GM12878 (cell line): ENCODE results near the gene TNFRSF8. TPM values are rescaled to one million over a fixed set of nuclear protein-coding genes. Genes with fewer than 3 reads are reported as not detected.
A peak's percentile ranks its signal among the peaks of the same experiment; 100 is the strongest.

ENCODE experiments used
- ATAC-seq: fragments of 200-7000 bp; cut with Tn5 transposase; 3 replicates; pipeline ENCODE4 v1.9.1; 2020; ENCODE audit warnings: mild to moderate bottlenecking, moderate library complexity
- BruUV-seq: library from RNA; stranded (reverse); fragments of 400-500 nt; replicated peaks from 2 replicates; lab custom pipeline; 2021; lab: Mats Ljungman, UMichigan
- CTCF ChIA-PET: fragments of 300-600 bp; sonication (Branson Sonifier 250); formaldehyde crosslinking; extraction: SDS; loops from one replicate; lab custom pipeline; 2021; ENCODE audit warnings: inconsistent platforms; lab: Yijun Ruan, JAX
- POLR2A ChIA-PET: fragments of 350-600 bp; formaldehyde crosslinking; extraction: SDS; loops from one replicate; lab custom pipeline; 2021; ENCODE audit warnings: inconsistent platforms; lab: Charles Lee
- RAD21 ChIA-PET: fragments of 300-600 bp; sonication (Branson Sonifier 250); formaldehyde crosslinking; loops from one replicate; lab custom pipeline; 2023; ENCODE audit warnings: antibody characterized with exemption; ENCODE audit not compliant: unreplicated experiment; lab: Charles Lee
- SMC1A ChIA-PET: fragments of 300-600 bp; sonication (Branson Sonifier 250); formaldehyde crosslinking; loops from one replicate; lab custom pipeline; 2023; ENCODE audit not compliant: unreplicated experiment, uncharacterized antibody; lab: Charles Lee
- DNase-seq: peaks from one replicate; pipeline ENCODE4 v3.0.0-alpha.2; 2011; ENCODE audit warnings: low read depth, low spot score
- FAIRE-seq: peaks from 3 replicates; lab custom pipeline; 2011; peaks lifted over from hg19 to GRCh38; lab: Jason Lieb, UNC
- H2AFZ ChIP-seq: 2 replicates; pipeline ENCODE4 v1.6.0; 2011; ENCODE audit warnings: low read depth, low read length, control low read depth; ENCODE audit not compliant: control insufficient read depth
- H3K27ac ChIP-seq: 2 replicates; pipeline ENCODE4 v1.5.1; 2011; ENCODE audit warnings: control low read depth; ENCODE audit not compliant: control insufficient read depth, insufficient read depth
- H3K27me3 ChIP-seq, 2 experiments: replicated peaks in 1 of 2; 2 replicates each; pipeline versions ENCODE4 v1.6.0 to v1.6.1; 2011; ENCODE audit warnings: low read length in 1 of 2; ENCODE audit not compliant: control insufficient read depth in 2 of 2, insufficient read depth in 2 of 2
- H3K36me3 ChIP-seq, 2 experiments: 2 replicates each; pipeline ENCODE4 v1.5.1; 2011; ENCODE audit warnings: low read length in 1 of 2; ENCODE audit not compliant: control insufficient read depth in 2 of 2, insufficient read depth in 2 of 2
- H3K4me1 ChIP-seq: 2 replicates; pipeline ENCODE4 v1.6.1; 2011; ENCODE audit warnings: mild to moderate bottlenecking, low read length, moderate library complexity, mixed read lengths; ENCODE audit not compliant: control insufficient read depth, insufficient read depth
- H3K4me2 ChIP-seq: 2 replicates; pipeline ENCODE4 v1.6.0; 2011; ENCODE audit warnings: control low read depth; ENCODE audit not compliant: control insufficient read depth, insufficient read depth
- H3K4me3 ChIP-seq: fragments of 200-600 bp; sonication (generic); 2 replicates; pipeline ENCODE4 v1.5.1; 2016
- H3K79me2 ChIP-seq: 2 replicates; pipeline ENCODE4 v1.6.0; 2011; ENCODE audit warnings: low read length; ENCODE audit not compliant: control insufficient read depth, insufficient read depth
- H3K9ac ChIP-seq: 2 replicates; pipeline ENCODE4 v1.8.0; 2011; ENCODE audit warnings: low read length, control low read depth, mixed read lengths; ENCODE audit not compliant: control insufficient read depth, insufficient read depth
- H3K9me3 ChIP-seq: replicated peaks from 3 replicates; pipeline ENCODE4 v1.5.1; 2011; ENCODE audit warnings: mild to moderate bottlenecking, low read length; ENCODE audit not compliant: control insufficient read depth, insufficient read depth
- H4K20me1 ChIP-seq: 2 replicates; pipeline ENCODE4 v1.6.0; 2011; ENCODE audit not compliant: control insufficient read depth, insufficient read depth
- PKNOX1 ChIP-seq: fragments of 450-650 bp; IDR thresholded peaks from 2 replicates; pipeline ENCODE4 v1.6.1; 2016; ENCODE audit warnings: mild to moderate bottlenecking
- WGBS: methylation state at CpG from one replicate; pipeline ENCODE4 v1.1.6; 2016; ENCODE audit warnings: low lambda C conversion rate; ENCODE audit not compliant: insufficient replicate concordance, insufficient coverage; ENCODE audit errors: missing lambda C conversion rate; 5-methylcytosine and 5-hydroxymethylcytosine counted together
- in situ Hi-C: fragments of 300-500 bp; cut with MboI; formaldehyde crosslinking; loops from 9 replicates; pipeline ENCODE4 v1.14.3; 2018; ENCODE audit warnings: mixed read lengths
- intact Hi-C: fragments of 100-400 bp; cut with micrococcal nuclease; formaldehyde crosslinking; loops from one replicate; pipeline ENCODE4 v1.14.2; 2022; ENCODE audit not compliant: unreplicated experiment
- polyA plus RNA-seq, 11 experiments: library from polyadenylated mRNA; depleted of rRNA in 4 of 11; unstranded in 6 of 11; stranded (reverse) in 5 of 11; fragments of >200 nt; fragmentation: Nextera tagmentation in 4 of 11; fragmentation: Illumina TruSeq in 1 of 11; extraction: Ambion mirVana in 4 of 11; extraction: Trizol in 1 of 11; gene quantifications; 1 replicate in 1 of 11; 2 replicates in 10 of 11; pipeline versions ENCODE4 v1.2.1 to v1.2.3, GENCODE V29; 2011 to 2016; ENCODE audit warnings: inconsistent platforms in 2 of 11, missing spikeins in 2 of 11, low read depth in 1 of 11
- total RNA-seq, 4 experiments: library from RNA; depleted of rRNA in 3 of 4; stranded (reverse); fragments of >200 nt in 3 of 4; fragmentation: Illumina TruSeq in 1 of 4; extraction: Trizol in 1 of 4; gene quantifications; 2 replicates each; pipeline versions ENCODE4 v1.2.1 to v1.2.3, GENCODE V29; 2013 to 2021
- TF ChIP-seq, protein P1 (sequence below): IDR thresholded peaks from 2 replicates; pipeline ENCODE4 v1.6.1; 2011; ENCODE audit warnings: mild to moderate bottlenecking, low read depth, low read length, moderate library complexity; ENCODE audit not compliant: insufficient replicate concordance

The TNFRSF8 gene
- total and polyA plus RNA-seq, 10 of the 15 experiments (the other 5 are each of a cell fraction or from before 2014, with no cell fraction given), result 9.8 to 114 (median 58.8) TPM

DNA sequence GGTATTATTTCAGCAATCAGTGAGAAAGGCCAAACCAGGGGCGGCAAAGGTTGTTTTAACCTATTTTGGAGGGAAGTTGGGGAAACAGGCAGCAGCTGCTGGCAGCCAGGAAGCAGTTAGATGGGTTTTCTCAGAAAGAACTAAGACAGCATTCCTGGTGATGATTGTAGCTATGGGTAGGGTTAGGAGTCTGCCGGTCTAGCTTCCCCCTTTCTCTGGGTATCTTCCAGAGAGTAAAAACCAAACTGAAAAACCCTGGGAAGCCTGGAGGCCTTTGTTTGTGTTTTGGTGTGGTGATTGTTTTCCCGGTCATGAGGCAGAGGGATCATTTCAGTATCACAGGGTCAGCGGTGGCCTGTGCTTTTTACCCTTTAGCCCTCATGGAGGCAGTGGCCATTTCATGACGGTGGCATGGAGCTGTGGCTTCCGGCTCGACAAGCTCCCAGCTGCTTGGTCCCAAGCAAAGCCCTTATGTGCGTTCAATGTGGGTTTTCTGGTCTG, 84.1 kb downstream of the TNFRSF8 start:
- intact Hi-C loops, result no loop called here
- peaks cover 8 to 12% of the 10 kb centered on the region in 2 experiments; a peak in 3 of 4 replicates for H3K36me3 ChIP-seq
- H3K9ac ChIP-seq, result no peak overlapping the region
- BruUV-seq, result TSS peak; percentile 15
- no peak overlapping the region for H2AFZ ChIP-seq
- H3K9me3 ChIP-seq, result no peaks in the 10 kb centered on the region
- ATAC-seq, result no peak
- no peak for FAIRE-seq
- TF ChIP-seq, protein P1, sequence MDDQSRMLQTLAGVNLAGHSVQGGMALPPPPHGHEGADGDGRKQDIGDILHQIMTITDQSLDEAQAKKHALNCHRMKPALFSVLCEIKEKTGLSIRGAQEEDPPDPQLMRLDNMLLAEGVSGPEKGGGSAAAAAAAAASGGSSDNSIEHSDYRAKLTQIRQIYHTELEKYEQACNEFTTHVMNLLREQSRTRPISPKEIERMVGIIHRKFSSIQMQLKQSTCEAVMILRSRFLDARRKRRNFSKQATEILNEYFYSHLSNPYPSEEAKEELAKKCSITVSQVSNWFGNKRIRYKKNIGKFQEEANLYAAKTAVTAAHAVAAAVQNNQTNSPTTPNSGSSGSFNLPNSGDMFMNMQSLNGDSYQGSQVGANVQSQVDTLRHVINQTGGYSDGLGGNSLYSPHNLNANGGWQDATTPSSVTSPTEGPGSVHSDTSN, result peak; percentile 25
- no peak for TF ChIP-seq PKNOX1
- TF ChIP-seq, all 136 proteins: peak for 1
- Histone ChIP-seq H3K27ac (peak overlapping the region; percentile 40), H3K27me3 (no peaks in the 10 kb centered on the region), H3K4me3 (no peak overlapping the region), H3K4me2 (no peak overlapping the region), H3K79me2 (no peaks in the 10 kb centered on the region; the same call in 1 of the 2 replicates), H4K20me1 (no peaks in the 10 kb centered on the region), H3K4me1 (peaks cover 85% of the 10 kb centered on the region)
- RAD21 ChIA-PET, result interaction anchor here (1.4 to 12.5 kb wide), 7 partner anchors 10 to 61 kb away, joined by 5 to 119 read pairs (median 42); partner anchors contain the start of gene TNFRSF1B
- POLR2A ChIA-PET, result interaction anchor here (0.7 to 11.6 kb wide), 11 partner anchors 8 to 69 kb away, joined by 3 to 166 read pairs (median 9); partner anchors contain the start of gene TNFRSF1B
- CTCF ChIA-PET, result interaction anchor here (0.5 to 6.9 kb wide), 11 partner anchors 9 to 179 kb away, joined by 3 to 47 read pairs (median 4); no protein-coding TSS in a partner anchor
- WGBS, result 42% methylated on average over 8 of the region's 8 CpGs
- SMC1A ChIA-PET, result interaction anchor here (0.6 to 19.3 kb wide), 10 partner anchors 10 to 107 kb away, joined by 3 to 347 read pairs (median 6); partner anchors contain the start of gene TNFRSF1B
- in situ Hi-C loops, result no loop called here
- no peak for DNase-seq
